ENCODE measurements around the gene CAMK2N2. TPM values are rescaled to one million over a fixed set of nuclear protein-coding genes. Genes with fewer than 3 reads are reported as not detected.

CAMK2N2 gene
- polyA plus RNA-seq, 1 donor: 0.25 TPM

DNA sequence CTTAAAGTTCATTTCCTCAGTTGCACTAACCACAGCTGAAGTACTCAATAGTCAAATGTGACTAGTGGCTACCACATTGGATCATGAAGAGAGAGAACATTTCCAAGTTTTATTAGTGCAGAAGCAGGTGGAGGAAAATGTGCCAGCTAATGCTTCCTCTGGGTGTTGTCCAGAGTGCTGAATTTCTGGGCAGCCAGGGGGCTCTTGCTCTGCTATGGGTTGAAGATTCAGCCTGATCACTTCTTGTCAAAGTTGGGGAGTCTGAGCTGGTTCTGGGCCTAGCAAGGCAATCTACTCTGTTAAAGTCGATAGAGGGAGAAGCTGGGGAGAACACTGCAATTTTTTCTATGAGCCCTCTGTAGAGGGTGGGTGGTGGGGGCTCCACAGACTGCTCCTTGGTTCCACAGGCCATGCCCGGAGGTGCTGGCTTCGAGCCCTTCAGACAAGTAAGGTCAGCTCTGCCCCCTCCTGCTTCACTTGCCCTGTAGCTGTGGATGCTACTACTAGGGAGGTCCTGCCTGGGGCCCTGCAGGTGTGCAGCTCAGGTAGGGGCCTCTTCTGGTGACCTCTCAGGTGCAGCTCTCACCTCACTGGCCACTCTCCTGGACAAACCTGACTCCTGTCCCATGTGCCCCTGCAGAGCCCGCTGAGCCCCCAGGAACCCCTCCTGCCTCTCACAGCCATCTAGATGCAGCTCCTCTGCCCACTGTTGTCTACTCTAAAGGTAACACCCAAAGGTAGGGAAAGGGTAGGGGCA, 20.8 kb downstream of the CAMK2N2 start:
- DNase-seq: no peak

DNA sequence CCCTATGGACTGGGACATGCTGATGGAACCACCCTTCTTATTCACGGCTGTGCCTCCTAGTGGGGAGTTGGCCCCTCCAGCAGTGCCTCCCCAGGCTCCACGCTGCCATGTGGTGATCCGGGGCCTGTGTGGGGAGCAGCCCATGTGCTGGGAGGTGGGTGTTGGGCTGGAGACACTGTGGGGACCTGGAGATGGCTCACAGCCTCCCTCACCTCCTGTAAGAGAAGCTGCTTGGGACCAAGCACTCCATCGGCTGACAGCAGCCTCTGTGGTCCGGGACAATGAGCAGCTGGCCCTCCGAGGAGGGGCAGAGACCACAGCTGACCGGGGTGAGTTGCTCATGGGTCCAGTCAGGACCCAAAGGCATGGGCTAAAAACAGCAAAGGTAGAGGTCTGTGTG, 21.6 kb downstream of the CAMK2N2 start:
- DNase-seq: no peak

DNA sequence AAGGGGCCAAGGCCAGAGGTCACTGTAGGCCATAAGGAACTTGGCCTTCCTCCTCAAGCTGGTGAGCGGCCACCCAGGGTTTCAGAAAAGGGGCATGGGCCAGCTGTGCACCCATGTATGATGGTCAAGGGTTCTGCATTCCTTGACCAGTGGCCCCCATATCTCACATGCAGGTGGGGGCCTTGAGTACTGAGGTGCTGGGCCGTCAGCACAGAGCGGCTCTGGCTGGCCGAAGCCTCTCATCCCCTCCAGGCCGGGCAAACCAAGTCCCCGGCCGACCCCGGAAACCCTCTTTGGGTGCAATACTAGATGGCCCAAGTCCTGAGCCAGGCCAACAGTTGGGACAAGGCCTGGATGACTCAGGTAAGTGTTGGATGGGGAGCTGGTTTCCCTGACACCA, 22.1 kb downstream of the CAMK2N2 start:
- no peak for DNase-seq

DNA sequence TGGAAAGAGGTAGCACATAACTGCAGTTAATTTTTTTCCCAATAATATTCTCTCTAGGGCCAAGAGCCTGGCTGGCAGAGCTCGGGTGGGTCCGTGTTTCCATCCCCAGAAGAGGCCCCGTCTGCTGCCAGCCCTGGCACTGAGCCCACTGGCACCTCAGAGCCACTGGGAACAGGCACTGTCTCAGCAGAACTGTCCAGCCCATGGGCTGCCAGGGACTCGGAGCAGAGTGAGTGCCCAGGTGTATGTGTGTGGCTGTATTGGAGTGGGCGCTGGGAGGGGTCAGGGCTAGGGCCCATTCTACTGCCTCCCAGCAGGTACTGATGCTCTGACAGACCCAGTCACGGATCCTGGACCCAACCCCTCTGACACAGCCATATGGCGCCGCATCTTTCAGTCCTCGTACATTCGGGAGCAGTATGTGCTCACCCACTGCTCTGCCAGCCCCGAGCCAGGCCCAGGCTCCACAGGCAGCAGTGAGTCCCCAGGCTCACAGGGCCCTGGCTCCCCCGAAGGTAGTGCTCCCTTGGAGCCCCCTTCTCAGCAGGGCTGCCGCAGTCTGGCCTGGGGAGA, 23.0 kb downstream of the CAMK2N2 start:
- no peak for DNase-seq

GRCh38 chr3:184237807-184238206, 23.5 kb downstream of the CAMK2N2 start:
- no peak for DNase-seq

DNA sequence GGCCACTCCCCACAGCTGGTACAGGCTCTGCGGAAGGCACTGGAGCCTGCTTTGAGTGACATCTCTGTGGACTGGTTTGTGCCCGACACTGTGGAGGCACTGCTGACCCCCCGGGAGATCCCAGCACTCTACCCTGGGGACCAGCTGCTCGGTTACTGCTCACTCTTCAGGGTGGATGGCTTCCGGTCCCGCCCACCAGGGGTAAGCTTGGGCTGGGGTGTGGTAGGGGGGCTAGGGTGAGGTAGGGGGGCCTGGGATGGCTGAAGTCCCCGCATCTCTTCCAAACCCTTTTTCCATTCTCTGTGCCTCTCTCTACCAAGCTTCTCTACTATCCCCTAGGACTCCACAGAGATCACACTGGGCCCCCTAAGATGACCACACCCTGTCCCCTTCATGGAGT, 24.1 kb downstream of the CAMK2N2 start:
- DNase-seq: no peak

- no peak for DNase-seq
Measured at GRCh38 chr3:184236636-184237035, 24.7 kb downstream of the CAMK2N2 start.

GRCh38 chr3:184236033-184236410, 25.3 kb downstream of the CAMK2N2 start:
- DNase-seq: no peak

GRCh38 chr3:184235381-184236032, 25.8 kb downstream of the CAMK2N2 start:
- no peak for DNase-seq

DNA sequence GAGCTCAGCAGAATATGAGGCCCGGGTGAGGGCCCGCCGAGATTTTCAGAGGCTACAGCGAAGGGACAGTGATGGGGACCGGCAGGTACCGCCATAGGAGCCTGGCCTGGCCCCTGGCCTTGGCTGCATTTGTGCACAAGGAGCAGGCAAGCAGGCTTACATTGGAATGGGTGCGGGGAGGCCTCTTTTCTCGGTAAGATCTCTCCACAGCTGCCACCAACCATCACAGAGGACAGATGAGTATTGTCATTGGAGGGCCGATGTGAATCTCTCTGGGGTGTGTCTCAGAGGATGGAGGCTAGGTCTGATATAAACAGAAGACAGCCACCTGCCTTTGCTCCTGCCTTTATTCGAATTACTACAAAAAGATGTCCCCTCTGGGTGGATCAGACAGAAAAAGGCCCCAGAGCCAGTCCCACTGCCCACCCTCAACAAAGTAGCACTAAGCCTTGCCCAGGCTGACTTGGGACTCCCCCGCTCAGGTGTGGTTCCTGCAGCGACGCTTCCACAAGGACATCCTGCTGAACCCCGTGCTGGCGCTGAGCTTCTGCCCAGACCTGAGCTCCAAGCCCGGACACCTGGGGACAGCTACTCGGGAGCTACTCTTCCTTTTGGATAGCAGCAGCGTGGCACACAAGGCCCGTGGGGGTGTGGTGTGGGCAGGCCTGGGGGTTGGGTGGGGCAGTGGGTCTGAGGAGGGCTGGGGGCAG, 26.5 kb downstream of the CAMK2N2 start:
- DNase-seq: no peak

DNA sequence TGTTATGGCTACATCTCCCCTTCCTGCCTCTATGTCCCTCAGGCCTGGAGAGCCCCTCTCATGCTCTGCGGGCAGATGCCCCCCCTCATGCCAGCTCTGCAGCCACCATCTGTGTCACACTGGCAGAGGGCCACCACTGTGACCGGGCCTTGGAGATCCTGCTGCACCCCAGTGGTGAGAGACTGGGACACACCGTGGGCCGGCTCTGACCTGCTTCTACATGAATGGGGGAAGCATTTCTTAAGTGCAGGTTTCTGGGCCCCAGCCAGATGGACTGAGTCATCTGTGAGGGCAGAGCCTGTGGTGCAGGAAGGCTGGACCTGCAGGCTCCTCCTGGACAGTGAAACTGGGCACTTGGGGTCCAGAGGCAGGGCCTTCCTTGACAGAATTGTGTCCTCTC, 27.1 kb downstream of the CAMK2N2 start:
- DNase-seq: no peak

DNA sequence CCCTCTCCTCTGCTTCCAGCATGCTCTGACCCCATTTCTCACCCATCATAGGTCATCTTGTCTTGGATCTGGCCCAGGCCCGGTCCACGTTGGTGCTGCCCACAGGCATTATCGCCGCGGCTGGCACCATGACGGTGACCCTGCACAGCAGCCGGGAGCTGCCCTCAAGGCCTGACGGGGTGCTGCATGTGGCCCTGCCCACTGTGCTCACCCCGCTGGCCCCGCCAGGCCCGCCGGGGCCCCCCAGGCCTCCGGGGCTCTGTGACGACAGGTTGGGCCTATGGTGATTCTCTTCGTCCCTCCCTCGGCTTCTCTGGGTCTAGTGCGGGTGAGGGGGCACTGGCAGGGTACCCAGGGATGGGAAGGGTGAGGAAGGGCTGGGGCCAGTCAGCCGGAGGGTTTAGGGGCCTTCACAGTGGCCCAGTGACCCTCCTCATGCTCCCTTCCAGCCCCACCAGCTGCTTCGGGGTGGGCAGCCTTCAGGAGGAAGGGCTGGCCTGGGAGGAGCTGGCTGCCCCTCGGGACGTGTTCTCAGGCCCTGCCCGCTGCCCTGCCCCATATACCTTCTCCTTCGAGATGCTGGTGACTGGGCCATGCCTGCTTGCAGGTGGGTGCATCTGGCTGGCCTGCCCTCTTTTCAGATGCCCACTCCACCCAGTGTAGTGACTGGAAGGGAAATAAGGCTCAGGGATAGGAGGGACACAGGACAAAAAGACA, 28.1 kb downstream of the CAMK2N2 start:
- DNase-seq: no peak

- DNase-seq: no peak
Measured at GRCh38 chr3:184231671-184232070, 29.7 kb downstream of the CAMK2N2 start.

DNA sequence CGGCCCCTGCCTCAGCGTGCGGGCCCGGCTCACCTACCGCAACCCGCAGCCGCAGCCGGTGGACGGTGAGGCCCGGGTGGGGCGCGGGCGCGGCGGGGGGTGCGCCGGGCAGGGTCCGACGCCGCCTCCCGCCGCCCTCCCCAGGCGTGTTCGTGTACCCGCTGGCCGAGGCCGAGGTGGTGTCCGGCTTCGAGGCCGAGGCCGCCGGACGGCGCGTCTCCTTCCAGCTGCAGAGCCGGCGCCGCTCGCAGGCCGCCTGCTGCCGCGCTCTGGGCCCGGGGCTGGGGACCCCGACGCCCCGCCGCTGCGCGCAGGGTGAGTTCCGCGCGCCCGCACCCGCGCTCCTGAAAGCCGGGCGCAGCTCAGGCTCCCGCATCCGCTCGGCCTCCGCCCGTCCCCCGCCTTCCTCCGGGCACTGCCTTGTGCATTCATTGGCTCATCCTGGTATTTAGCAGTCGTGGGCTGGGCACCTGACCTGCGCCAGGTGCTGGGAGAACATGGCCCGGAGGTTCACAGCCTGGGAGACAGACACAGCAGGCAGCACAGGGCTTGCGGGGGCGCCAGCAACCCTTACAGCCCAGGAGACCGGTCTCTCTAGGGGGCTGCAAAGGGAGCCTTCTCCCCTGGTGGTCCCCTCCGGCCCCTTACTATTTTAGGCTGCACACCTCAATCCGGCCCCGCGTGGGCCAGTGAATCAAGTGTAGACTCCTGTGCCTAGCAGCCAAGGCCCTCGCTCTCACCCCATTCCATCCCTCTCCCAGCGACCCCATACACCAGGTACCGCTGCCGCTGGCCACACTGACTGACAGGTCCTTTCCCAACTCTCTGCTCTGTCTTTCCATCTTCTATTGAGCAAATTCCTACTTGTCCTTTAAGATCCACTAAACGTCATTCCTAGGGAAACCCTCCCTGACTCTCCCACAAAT, 30.5 kb downstream of the CAMK2N2 start:
- no peak for DNase-seq

GRCh38 chr3:184230081-184230602, 31.2 kb downstream of the CAMK2N2 start:
- DNase-seq: no peak

DNA sequence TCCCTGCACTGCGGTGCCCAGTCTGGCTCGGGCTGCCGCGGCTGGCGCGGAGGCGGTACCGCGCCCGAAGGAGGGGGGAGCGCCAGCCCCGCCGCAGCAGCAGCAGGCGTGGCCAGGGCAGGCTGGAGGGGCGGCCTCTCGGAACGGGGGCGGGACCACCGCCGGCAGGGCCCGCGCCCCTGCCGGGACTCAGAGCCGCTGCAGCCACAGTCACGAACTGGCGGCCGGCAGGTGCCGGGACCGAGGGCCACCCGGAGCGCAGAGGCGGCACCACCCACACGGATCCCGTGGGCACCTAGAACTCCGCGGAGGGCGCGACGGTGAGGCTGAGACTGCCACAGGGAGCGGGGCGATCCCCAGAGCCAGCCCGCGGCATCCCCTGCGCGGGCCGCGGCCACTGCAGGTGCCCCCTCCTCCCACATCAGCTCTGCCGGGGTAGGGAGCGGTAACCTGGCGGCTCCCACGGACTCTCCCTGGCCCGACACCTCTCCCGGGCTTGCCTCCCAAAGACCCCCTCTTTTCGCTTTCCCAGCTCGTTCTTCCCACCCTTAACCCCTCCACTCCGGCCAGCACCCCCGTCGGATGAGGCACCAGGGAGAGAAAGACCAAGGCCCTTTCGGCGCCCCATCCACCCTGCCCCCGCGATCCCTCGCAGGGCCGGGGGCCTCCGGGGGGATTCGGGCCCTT, 31.8 kb downstream of the CAMK2N2 start, which contains the start of gene VWA5B2:
TSS of gene VWA5B2 (plus strand) at position 192 of the 687 bp plus-strand sequence. CDS start 944 bp downstream, outside the sequence.
- peak; percentile 43 for DNase-seq

DNA sequence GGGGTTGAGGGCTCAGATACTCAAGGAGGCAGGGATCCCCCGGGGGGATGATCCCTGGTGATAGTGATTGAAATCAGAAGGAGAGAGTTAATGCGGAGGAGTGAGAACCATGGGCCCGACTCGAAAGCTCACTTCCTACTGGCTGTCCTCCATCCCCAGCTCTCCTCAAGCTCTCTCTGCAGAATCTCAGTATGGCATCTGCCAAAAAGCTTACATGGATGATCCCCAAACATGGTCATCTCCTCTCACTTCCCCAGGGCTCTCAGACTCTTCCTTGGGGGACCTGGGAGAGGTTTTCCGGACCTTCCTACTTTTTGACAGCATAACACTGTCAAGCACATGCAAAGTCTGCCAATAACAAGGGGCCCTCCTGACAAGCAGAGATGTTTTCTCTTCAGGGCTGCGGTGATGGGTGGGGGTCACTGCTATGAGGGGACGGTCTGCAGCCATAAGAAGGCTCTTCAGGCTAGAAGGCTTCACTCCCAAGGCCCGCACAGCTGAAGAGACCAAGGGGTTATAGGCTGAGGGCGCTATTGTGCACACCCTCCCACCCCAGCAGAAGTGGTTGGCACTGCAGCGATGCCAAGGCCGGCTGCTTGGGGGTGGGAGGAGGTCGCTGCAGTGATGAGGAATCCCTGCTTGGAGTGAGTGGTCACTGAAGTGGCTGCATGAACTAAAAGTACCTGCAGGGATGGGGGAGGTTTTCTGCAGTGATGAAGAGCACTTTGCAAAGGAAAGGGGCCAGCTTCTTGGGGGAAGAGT, 32.8 kb downstream of the CAMK2N2 start:
- DNase-seq: no peak

- DNase-seq: no peak
Measured at GRCh38 chr3:184227481-184227935, 33.8 kb downstream of the CAMK2N2 start.

- DNase-seq: no peak
Measured at GRCh38 chr3:184223946-184224345, 37.4 kb downstream of the CAMK2N2 start.

All from left kidney (tissue), 2 donors.